CD14-positive monocyte (primary cell): Measurements from ENCODE around the gene CNPPD1. TPM values are rescaled to one million over a fixed set of nuclear protein-coding genes. Genes with fewer than 3 reads are reported as not detected.

Experiments
- DNase-seq, 3 donors: peaks; one replicate each; pipeline ENCODE4 v3.0.0-alpha.2; 2011 to 2022
- H2AFZ ChIP-seq: 2 replicates; pipeline ENCODE4 v1.6.0; 2012; ENCODE audit warnings: mild to moderate bottlenecking, low read depth, low read length, inconsistent platforms; ENCODE audit not compliant: insufficient read depth, poor library complexity, severe bottlenecking
- H3K27ac ChIP-seq, 2 donors: 1 replicate in 1 of 2; 2 replicates in 1 of 2; pipeline ENCODE4 v1.5.1; 2012 to 2013; ENCODE audit warnings: low read length in 2 of 2, control low read depth in 1 of 2, inconsistent platforms in 1 of 2, low read depth in 1 of 2, mild to moderate bottlenecking in 1 of 2
- H3K27me3 ChIP-seq, 2 donors: one replicate each; pipeline versions ENCODE4 v1.6.0 to v1.6.1; 2011 to 2013; ENCODE audit warnings: low read length in 2 of 2; ENCODE audit not compliant: control insufficient read depth in 2 of 2, insufficient read depth in 2 of 2
- H3K36me3 ChIP-seq, 2 donors: replicated peaks in 1 of 2; 1 replicate in 1 of 2; 2 replicates in 1 of 2; pipeline versions ENCODE4 v1.5.1 to v1.6.1; 2012 to 2013; ENCODE audit warnings: low read length in 2 of 2, control low read depth in 1 of 2, inconsistent platforms in 1 of 2, mild to moderate bottlenecking in 1 of 2; ENCODE audit not compliant: insufficient read depth in 2 of 2, control insufficient read depth in 1 of 2
- H3K4me1 ChIP-seq, 2 donors: 1 replicate in 1 of 2; 2 replicates in 1 of 2; pipeline versions ENCODE4 v1.5.1 to v1.6.1; 2012 to 2013; ENCODE audit warnings: low read length in 2 of 2, control low read depth in 1 of 2, inconsistent platforms in 1 of 2, mild to moderate bottlenecking in 1 of 2, moderate library complexity in 1 of 2; ENCODE audit not compliant: insufficient read depth in 2 of 2, control insufficient read depth in 1 of 2
- H3K4me2 ChIP-seq: replicated peaks from 2 replicates; pipeline ENCODE3; 2012; ENCODE audit warnings: low read length, moderate library complexity, mild to moderate bottlenecking; ENCODE audit not compliant: poor library complexity, severe bottlenecking; ENCODE audit errors: extremely low read depth
- H3K4me3 ChIP-seq, 3 experiments: fragments of 200-600 bp in 1 of 3; sonication (generic) in 1 of 3; replicated peaks in 1 of 3; 1 replicate in 2 of 3; 2 replicates in 1 of 3; pipeline ENCODE4 v1.5.1; 2011 to 2013; ENCODE audit warnings: low read length in 3 of 3, mild to moderate bottlenecking in 3 of 3, control low read depth in 2 of 3, low read depth in 2 of 3, inconsistent platforms in 1 of 3, moderate library complexity in 1 of 3
- H3K79me2 ChIP-seq: 2 replicates; pipeline ENCODE4 v1.6.0; 2012; ENCODE audit warnings: mild to moderate bottlenecking, control low read depth, inconsistent platforms, low read length, moderate library complexity; ENCODE audit not compliant: insufficient read depth
- H3K9ac ChIP-seq: 2 replicates; pipeline ENCODE4 v1.6.0; 2017; ENCODE audit warnings: low read length, mild to moderate bottlenecking; ENCODE audit not compliant: insufficient read depth, poor library complexity, severe bottlenecking
- H3K9me3 ChIP-seq, 2 donors: replicated peaks in 1 of 2; 1 replicate in 1 of 2; 2 replicates in 1 of 2; pipeline versions ENCODE4 v1.5.1 to v1.6.1; 2012 to 2013; ENCODE audit warnings: low read length in 2 of 2, control low read depth in 1 of 2; ENCODE audit not compliant: control insufficient read depth in 1 of 2, insufficient read depth in 1 of 2
- H4K20me1 ChIP-seq: 2 replicates; pipeline ENCODE4 v1.6.0; 2012; ENCODE audit warnings: mild to moderate bottlenecking, low read length, control low read depth, moderate library complexity; ENCODE audit not compliant: insufficient read depth
- H3K27ac Mint-ChIP-seq, 7 donors: one replicate each; pipeline ENCODE4 v1.8.0; 2020; ENCODE audit warnings: mild to moderate bottlenecking in 7 of 7, mixed read lengths in 7 of 7, moderate library complexity in 6 of 7, inconsistent platforms in 2 of 7
- H3K27me3 Mint-ChIP-seq, 3 donors: one replicate each; pipeline ENCODE4 v1.8.0; 2021 to 2022; ENCODE audit warnings: low read depth in 3 of 3, mild to moderate bottlenecking in 3 of 3, mixed read lengths in 3 of 3, moderate library complexity in 3 of 3, inconsistent platforms in 1 of 3
- H3K36me3 Mint-ChIP-seq, 2 donors: one replicate each; pipeline ENCODE4 v1.8.0; 2020; ENCODE audit warnings: mixed read lengths in 2 of 2, inconsistent platforms in 1 of 2, mild to moderate bottlenecking in 1 of 2
- H3K4me1 Mint-ChIP-seq: one replicate; pipeline ENCODE4 v1.8.0; 2020; ENCODE audit warnings: mild to moderate bottlenecking, mixed read lengths
- H3K4me3 Mint-ChIP-seq, 2 donors: one replicate each; pipeline ENCODE4 v1.8.0; 2020; ENCODE audit warnings: mild to moderate bottlenecking in 2 of 2, mixed read lengths in 2 of 2, moderate library complexity in 1 of 2
- H3K9me3 Mint-ChIP-seq, 7 donors: one replicate each; pipeline ENCODE4 v1.8.0; 2020 to 2022; ENCODE audit warnings: mixed read lengths in 7 of 7, mild to moderate bottlenecking in 6 of 7, moderate library complexity in 6 of 7, inconsistent platforms in 2 of 7
- CTCF ChIP-seq: fragments of 200-600 bp; IDR thresholded peaks from one replicate; pipeline ENCODE4 v1.8.0; 2022; ENCODE audit warnings: antibody characterized with exemption, mild to moderate bottlenecking
- WGBS: methylation state at CpG from one replicate; pipeline ENCODE4 v1.1.5; 2013; ENCODE audit warnings: missing lambda C conversion rate; ENCODE audit not compliant: insufficient coverage; 5-methylcytosine and 5-hydroxymethylcytosine counted together
- intact Hi-C, 2 donors: fragments of 100-400 bp; cut with micrococcal nuclease; formaldehyde crosslinking; loops; one replicate each; pipeline versions ENCODE4 v1.15.0 to v1.15.1; 2023
- polyA plus RNA-seq, 3 donors: library from polyadenylated mRNA; depleted of rRNA in 1 of 3; unstranded in 2 of 3; stranded (reverse) in 1 of 3; fragments of 300-500 nt in 2 of 3; fragments of >200 nt in 1 of 3; fragmentation: Illumina TruSeq in 2 of 3; gene quantifications; 1 replicate in 2 of 3; 2 replicates in 1 of 3; pipeline ENCODE4 v1.2.3, GENCODE V29; 2012 to 2021

Gene CNPPD1
- polyA plus RNA-seq, 3 donors = 68.8 to 109 (median 71.3) TPM

- H3K9me3 Mint-ChIP-seq = peaks cover 0 to 19% (median 9%) of the 10 kb centered on the region in 7 donors
- peak within 1 kb of the TSS; percentile 98 for H3K4me2 ChIP-seq
- no peak for TF ChIP-seq CTCF
- peak within 1 kb of the TSS; percentile 70 to 86 for H3K4me3 Mint-ChIP-seq
- peaks cover 0 to 5% of the 10 kb centered on the region in 2 donors for H3K9me3 ChIP-seq
- peaks cover 57 to 64% of the 10 kb centered on the region in 2 donors for H3K36me3 Mint-ChIP-seq
- no peaks in the 10 kb centered on the region for H3K79me2 ChIP-seq
- H3K4me3 ChIP-seq = peak within 1 kb of the TSS; percentile 38 to 79 (median 46)
- peak within 1 kb of the TSS; percentile 37 to 87 (median 80) for H3K27ac Mint-ChIP-seq
- peaks cover 33% of the 10 kb centered on the region for H3K4me1 Mint-ChIP-seq
- H3K27me3 Mint-ChIP-seq = peaks cover 49 to 62% (median 50%) of the 10 kb centered on the region in 3 donors
- WGBS = 6% methylated on average over 52 of the region's 71 CpGs
- H3K27ac ChIP-seq = peak within 1 kb of the TSS in 1 of 2 donors; percentile 36
- peaks cover 32 to 37% of the 10 kb centered on the region in 2 donors for H3K4me1 ChIP-seq
- H3K36me3 ChIP-seq = peaks cover 42 to 47% of the 10 kb centered on the region in 2 donors
- H3K9ac ChIP-seq = peak within 1 kb of the TSS; percentile 46
- peak; percentile 76 to 84 (median 78) for DNase-seq
- H4K20me1 ChIP-seq = peaks cover 56% of the 10 kb centered on the region
- peaks cover 0 to 53% of the 10 kb centered on the region in 2 donors for H3K27me3 ChIP-seq
- intact Hi-C loops = loop anchor here (5.0 kb wide), 2 partner anchors 33 to 42 kb away; partner anchors contain the start of genes TUBA4A (in 2 of the 2), TUBA4B (in 2 of the 2), CNPPD1 (in 1 of the 2) and RETREG2 (in 1 of the 2)
- peak within 1 kb of the TSS; percentile 66 for H2AFZ ChIP-seq
These were observed 42.3 kb upstream of the CNPPD1 start, which contains the start of gene ABCB6 for GRCh38 chr2:219218732-219219701. ABCB6 (minus strand) TSS chr2:219218958; CDS start chr2:219218673, 285 bp downstream.

GRCh38 chr2:219218217-219218731, 41.5 kb upstream of the CNPPD1 start:
- peaks cover 45 to 55% (median 46%) of the 10 kb centered on the region in 3 donors for H3K27me3 Mint-ChIP-seq
- peak overlapping the region in 1 of 2 donors; percentile 36 for H3K27ac ChIP-seq

More at GRCh38 chr2:219218217-219218731, 41.5 kb upstream of the CNPPD1 start:
- Histone ChIP-seq H3K79me2 (no peaks in the 10 kb centered on the region), H3K36me3 (peaks cover 35 to 39% of the 10 kb centered on the region in 2 donors), H3K4me3 (peak overlapping the region; percentile 38 to 79 (median 46)), H3K9me3 (peaks cover 0 to 5% of the 10 kb centered on the region in 2 donors), H3K4me2 (peak overlapping the region; percentile 98), H2AFZ (peak overlapping the region; percentile 66), H3K27me3 (peaks cover 0 to 45% of the 10 kb centered on the region in 2 donors), H3K9ac (peak overlapping the region; percentile 46), H3K4me1 (peaks cover 32 to 37% of the 10 kb centered on the region in 2 donors), H4K20me1 (peaks cover 48% of the 10 kb centered on the region)
- DNase-seq = peak in 2 of 3 donors; percentile 15 to 32
- Mint-ChIP-seq H3K4me1 (peaks cover 33% of the 10 kb centered on the region), H3K36me3 (peaks cover 53 to 61% of the 10 kb centered on the region in 2 donors), H3K27ac (peak overlapping the region; percentile 37 to 87 (median 80)), H3K4me3 (peak overlapping the region; percentile 70 to 86), H3K9me3 (peaks cover 0 to 15% (median 5%) of the 10 kb centered on the region in 7 donors)
- no peak for TF ChIP-seq CTCF
- under 1% methylated on average over 37 of the region's 37 CpGs for WGBS
- intact Hi-C loops = loop anchor here (5.0 kb wide), 2 partner anchors 34 to 41 kb away; partner anchors contain the start of genes TUBA4A (in 2 of the 2), TUBA4B (in 2 of the 2), CNPPD1 (in 1 of the 2) and RETREG2 (in 1 of the 2)
